Measurements from ENCODE around the gene TEK.
"Not testable (repeated sequence)": the region's sequence is repeated elsewhere in the genome, so short reads cannot be mapped to it uniquely, and the experiment has no call there.

TEK gene

DNA sequence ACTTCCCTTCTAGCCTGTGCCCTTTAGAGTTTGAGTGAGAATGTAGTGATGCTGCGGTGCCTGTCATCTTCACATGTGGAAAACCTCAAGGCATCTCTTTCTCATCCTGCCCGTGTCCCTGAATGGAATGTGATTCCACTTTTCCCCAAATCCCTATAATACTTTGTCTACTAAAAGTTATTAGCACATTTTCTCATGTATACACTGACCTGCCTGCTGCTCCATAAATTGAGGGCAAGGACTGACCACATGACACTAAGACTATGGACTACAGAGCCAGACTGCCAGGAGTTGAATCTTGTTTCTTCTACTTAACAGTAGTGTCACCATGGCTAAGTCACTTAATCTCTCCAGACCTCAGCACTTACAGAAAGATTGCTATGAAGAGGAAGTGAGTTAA lies 93.0 kb downstream of the TEK start:
- H3K9me3 ChIP-seq (ENCODE audit: control insufficient read depth, insufficient read depth, low read length) = no peaks in the 10 kb centered on the region
- no peak overlapping the region for H3K9ac ChIP-seq (ENCODE audit: low read depth, low read length)
- H3K4me1 ChIP-seq (ENCODE audit: control insufficient read depth, insufficient read depth, low read length) = no peaks in the 10 kb centered on the region
- no peaks in the 10 kb centered on the region for H3K27me3 ChIP-seq (ENCODE audit: control insufficient read depth, insufficient read depth, low read length)
- H3K4me3 ChIP-seq (ENCODE audit: low read depth, low read length) = no peak overlapping the region
- no peaks in the 10 kb centered on the region for H3K36me3 ChIP-seq (ENCODE audit: control insufficient read depth, insufficient read depth, low read length)

DNA sequence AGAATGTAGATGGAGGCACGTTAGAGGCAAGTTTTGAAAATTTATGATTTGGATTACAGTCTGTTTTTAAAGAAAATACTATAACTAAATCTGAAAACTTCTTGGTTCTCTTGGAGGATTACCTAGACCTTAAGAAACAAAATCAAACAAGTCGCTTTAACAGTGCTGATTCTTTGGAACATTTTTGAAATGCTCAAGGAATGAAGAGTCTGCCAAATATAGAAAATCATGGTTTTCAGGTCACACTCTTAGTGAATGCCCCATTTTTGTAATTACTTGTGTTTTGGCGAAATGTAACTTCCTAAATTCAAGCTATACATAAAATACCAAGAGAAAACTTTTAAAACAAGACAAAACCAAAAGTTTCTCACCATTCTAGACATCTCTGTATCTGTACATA lies 94.8 kb downstream of the TEK start:
- no peak overlapping the region for H3K4me3 ChIP-seq (ENCODE audit: low read depth, low read length)
- H3K4me1 ChIP-seq (ENCODE audit: control insufficient read depth, insufficient read depth, low read length) = no peaks in the 10 kb centered on the region
- no peak overlapping the region for H3K9ac ChIP-seq (ENCODE audit: low read depth, low read length)
- H3K9me3 ChIP-seq (ENCODE audit: control insufficient read depth, insufficient read depth, low read length) = no peaks in the 10 kb centered on the region
- no peaks in the 10 kb centered on the region for H3K27me3 ChIP-seq (ENCODE audit: control insufficient read depth, insufficient read depth, low read length)
- no peaks in the 10 kb centered on the region for H3K36me3 ChIP-seq (ENCODE audit: control insufficient read depth, insufficient read depth, low read length)

DNA sequence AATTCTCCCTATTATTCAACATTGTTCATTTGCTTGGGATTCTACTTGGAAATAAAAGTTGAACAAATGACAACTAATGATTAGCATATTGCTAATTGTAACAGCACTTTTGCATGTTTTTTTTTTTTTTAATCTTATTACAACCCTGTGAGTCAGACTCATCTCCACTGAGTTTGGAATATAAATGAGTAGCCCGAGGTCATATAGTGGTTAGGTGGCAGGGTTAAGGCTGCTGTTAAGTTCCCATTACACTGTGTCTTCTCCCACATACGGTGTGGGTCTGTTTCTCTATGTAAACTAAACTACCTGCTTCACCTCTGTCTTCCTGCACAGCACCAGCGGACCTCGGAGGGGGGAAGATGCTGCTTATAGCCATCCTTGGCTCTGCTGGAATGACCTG lies 95.6 kb downstream of the TEK start:
- Histone ChIP-seq H3K4me3 (ENCODE audit: low read depth, low read length) (no peak overlapping the region), H3K9ac (ENCODE audit: low read depth, low read length) (no peak overlapping the region), H3K4me1 (ENCODE audit: control insufficient read depth, insufficient read depth, low read length) (no peaks in the 10 kb centered on the region), H3K9me3 (ENCODE audit: control insufficient read depth, insufficient read depth, low read length) (no peaks in the 10 kb centered on the region), H3K36me3 (ENCODE audit: control insufficient read depth, insufficient read depth, low read length) (no peaks in the 10 kb centered on the region), H3K27me3 (ENCODE audit: control insufficient read depth, insufficient read depth, low read length) (no peaks in the 10 kb centered on the region)

DNA sequence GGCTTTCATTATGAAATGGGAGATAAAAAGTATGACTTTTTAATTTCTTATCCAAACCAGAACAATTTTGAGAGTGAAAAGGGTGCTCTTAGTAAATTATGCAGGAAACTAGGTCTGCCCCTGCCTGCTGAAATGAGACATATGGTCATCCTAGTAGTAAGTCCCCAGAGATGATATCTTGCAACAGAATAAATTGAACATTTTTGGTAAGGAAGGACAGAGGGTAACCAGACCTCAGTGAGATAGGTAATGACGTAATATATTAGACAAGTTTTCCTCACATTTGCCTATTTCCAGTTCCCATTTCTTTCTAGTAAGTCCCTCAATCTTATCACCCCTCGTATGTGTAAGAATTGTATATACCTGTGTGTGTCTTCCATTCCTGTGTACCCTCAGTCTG lies 96.2 kb downstream of the TEK start:
- H3K9me3 ChIP-seq (ENCODE audit: control insufficient read depth, insufficient read depth, low read length) = no peaks in the 10 kb centered on the region
- no peaks in the 10 kb centered on the region for H3K36me3 ChIP-seq (ENCODE audit: control insufficient read depth, insufficient read depth, low read length)
- H3K4me1 ChIP-seq (ENCODE audit: control insufficient read depth, insufficient read depth, low read length) = no peaks in the 10 kb centered on the region
- no peak overlapping the region for H3K9ac ChIP-seq (ENCODE audit: low read depth, low read length)
- no peak overlapping the region for H3K4me3 ChIP-seq (ENCODE audit: low read depth, low read length)
- H3K27me3 ChIP-seq (ENCODE audit: control insufficient read depth, insufficient read depth, low read length) = no peaks in the 10 kb centered on the region

DNA sequence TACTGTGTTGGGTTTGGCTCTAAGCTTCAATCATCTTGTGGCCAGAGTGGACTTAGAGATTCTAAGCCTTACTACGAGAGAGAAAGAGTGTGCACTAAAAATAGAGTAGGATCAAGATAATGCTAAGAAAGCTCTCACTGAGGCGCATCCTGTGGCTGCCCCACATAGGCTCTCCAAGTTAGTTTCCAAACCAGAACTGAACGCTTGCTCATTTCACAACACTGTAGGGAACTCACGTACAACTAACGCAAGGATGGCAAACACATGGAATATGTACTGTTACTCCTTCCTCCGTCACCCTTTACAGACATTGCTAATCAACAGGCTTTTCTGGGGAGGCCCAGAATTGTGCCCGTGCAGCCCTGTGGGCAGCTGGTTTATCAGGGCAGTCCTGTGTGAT lies 97.0 kb downstream of the TEK start:
- no peaks in the 10 kb centered on the region for H3K9me3 ChIP-seq (ENCODE audit: control insufficient read depth, insufficient read depth, low read length)
- no peak overlapping the region for H3K9ac ChIP-seq (ENCODE audit: low read depth, low read length)
- H3K4me1 ChIP-seq (ENCODE audit: control insufficient read depth, insufficient read depth, low read length) = no peaks in the 10 kb centered on the region
- no peaks in the 10 kb centered on the region for H3K27me3 ChIP-seq (ENCODE audit: control insufficient read depth, insufficient read depth, low read length)
- no peak overlapping the region for H3K4me3 ChIP-seq (ENCODE audit: low read depth, low read length)
- H3K36me3 ChIP-seq (ENCODE audit: control insufficient read depth, insufficient read depth, low read length) = no peaks in the 10 kb centered on the region

DNA sequence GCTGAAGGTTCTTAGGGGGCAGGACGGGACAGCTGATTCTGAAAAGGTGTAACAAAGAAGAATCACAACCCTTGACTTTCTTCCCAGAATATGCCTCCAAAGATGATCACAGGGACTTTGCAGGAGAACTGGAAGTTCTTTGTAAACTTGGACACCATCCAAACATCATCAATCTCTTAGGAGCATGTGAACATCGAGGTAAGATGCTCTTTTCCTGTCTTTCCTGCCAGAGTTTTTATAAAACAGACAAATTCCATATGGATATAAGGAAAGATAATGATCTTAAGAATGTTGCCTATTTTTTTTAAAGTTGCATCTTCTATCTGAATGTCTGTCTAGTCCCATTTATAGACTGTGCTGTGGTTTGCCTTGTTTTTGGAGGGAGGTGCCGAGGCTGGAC lies 100.0 kb downstream of the TEK start:
- H3K4me3 ChIP-seq (ENCODE audit: low read depth, low read length) = no peak overlapping the region
- H3K27me3 ChIP-seq (ENCODE audit: control insufficient read depth, insufficient read depth, low read length) = no peaks in the 10 kb centered on the region
- H3K4me1 ChIP-seq (ENCODE audit: control insufficient read depth, insufficient read depth, low read length) = no peaks in the 10 kb centered on the region
- H3K9ac ChIP-seq (ENCODE audit: low read depth, low read length) = no peak overlapping the region
- no peaks in the 10 kb centered on the region for H3K9me3 ChIP-seq (ENCODE audit: control insufficient read depth, insufficient read depth, low read length)
- no peaks in the 10 kb centered on the region for H3K36me3 ChIP-seq (ENCODE audit: control insufficient read depth, insufficient read depth, low read length)

DNA sequence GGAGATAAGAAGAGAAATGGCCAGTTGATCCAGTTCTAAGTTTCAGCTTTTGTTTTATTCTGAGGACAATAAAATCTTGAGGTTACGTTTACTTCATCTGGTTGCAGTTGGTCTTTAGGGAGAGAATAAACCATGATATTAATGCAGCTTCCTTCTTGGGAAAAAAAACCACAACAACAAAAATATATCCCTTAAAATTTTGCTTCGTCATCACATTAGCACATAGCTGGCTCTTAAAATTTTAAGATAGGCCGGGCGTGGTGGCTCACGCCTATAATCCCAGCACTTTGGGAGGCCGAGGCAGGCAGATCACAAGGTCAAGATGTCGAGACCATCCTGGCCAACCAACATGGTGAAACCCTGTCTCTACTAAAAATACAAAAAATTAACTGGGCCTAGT lies 101.6 kb downstream of the TEK start:
- Histone ChIP-seq H3K27me3 (ENCODE audit: control insufficient read depth, insufficient read depth, low read length) (no peaks in the 10 kb centered on the region), H3K4me3 (ENCODE audit: low read depth, low read length) (no peak overlapping the region), H3K36me3 (ENCODE audit: control insufficient read depth, insufficient read depth, low read length) (no peaks in the 10 kb centered on the region), H3K9me3 (ENCODE audit: control insufficient read depth, insufficient read depth, low read length) (no peaks in the 10 kb centered on the region), H3K9ac (ENCODE audit: low read depth, low read length) (no peak overlapping the region), H3K4me1 (ENCODE audit: control insufficient read depth, insufficient read depth, low read length) (no peaks in the 10 kb centered on the region)

DNA sequence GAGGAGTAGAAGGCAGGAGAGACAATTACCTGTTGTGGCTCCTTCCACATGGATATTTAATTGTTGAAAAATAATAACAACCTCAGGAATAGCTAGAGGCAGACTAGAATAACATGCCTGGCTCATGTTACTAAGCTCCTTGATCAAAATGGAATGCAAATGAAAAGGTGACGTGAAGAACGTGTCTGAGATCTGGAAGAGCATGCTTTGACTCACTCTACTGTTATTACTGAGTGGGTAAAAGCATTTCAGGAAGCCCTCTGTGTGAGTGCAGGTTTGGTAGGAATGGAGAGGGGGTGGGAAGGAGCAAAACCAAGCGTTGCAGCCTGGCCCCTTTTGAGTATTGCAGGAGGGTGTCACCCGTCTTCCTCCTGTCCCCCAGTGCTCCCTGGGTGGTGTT lies 103.2 kb downstream of the TEK start:
- H3K4me1 ChIP-seq (ENCODE audit: control insufficient read depth, insufficient read depth, low read length) = no peaks in the 10 kb centered on the region
- H3K27me3 ChIP-seq (ENCODE audit: control insufficient read depth, insufficient read depth, low read length) = no peaks in the 10 kb centered on the region
- no peak overlapping the region for H3K9ac ChIP-seq (ENCODE audit: low read depth, low read length)
- no peak overlapping the region for H3K4me3 ChIP-seq (ENCODE audit: low read depth, low read length)
- H3K9me3 ChIP-seq (ENCODE audit: control insufficient read depth, insufficient read depth, low read length) = no peaks in the 10 kb centered on the region
- no peaks in the 10 kb centered on the region for H3K36me3 ChIP-seq (ENCODE audit: control insufficient read depth, insufficient read depth, low read length)

DNA sequence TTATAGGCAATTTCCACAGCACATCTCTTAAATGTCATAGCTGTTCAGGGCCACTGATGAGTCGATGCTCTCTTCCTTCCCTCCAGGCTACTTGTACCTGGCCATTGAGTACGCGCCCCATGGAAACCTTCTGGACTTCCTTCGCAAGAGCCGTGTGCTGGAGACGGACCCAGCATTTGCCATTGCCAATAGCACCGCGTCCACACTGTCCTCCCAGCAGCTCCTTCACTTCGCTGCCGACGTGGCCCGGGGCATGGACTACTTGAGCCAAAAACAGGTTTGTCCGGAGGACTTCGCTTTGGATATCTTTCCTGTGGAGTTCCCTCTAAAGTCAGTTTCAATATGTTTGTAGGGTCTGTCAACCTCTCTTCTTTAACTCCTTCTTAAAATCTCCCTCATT lies 103.6 kb downstream of the TEK start:
- Histone ChIP-seq H3K4me3 (ENCODE audit: low read depth, low read length) (no peak overlapping the region), H3K36me3 (ENCODE audit: control insufficient read depth, insufficient read depth, low read length) (no peaks in the 10 kb centered on the region), H3K9ac (ENCODE audit: low read depth, low read length) (no peak overlapping the region), H3K27me3 (ENCODE audit: control insufficient read depth, insufficient read depth, low read length) (no peaks in the 10 kb centered on the region), H3K9me3 (ENCODE audit: control insufficient read depth, insufficient read depth, low read length) (no peaks in the 10 kb centered on the region), H3K4me1 (ENCODE audit: control insufficient read depth, insufficient read depth, low read length) (no peaks in the 10 kb centered on the region)

DNA sequence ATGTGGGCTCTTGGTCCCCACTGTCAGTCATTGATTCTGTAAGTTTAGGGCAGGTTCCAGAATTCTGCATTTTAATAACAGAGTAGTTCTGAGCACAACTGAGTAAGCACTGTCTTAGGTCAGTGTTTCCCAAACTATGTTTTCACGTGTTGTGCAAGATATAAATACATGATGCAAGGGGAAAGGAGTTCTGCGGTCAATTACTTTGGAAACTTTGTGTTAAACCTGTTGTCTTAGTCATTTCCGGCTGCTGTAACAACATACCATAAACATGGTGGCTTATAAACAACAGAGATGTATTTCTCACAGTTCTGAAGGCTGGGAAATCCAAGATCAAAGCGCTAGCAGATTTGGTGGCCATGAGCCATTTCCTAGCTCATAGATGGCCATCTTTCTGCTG lies 118.2 kb downstream of the TEK start:
- no peak overlapping the region for H3K4me3 ChIP-seq (ENCODE audit: low read depth, low read length)
- H3K9me3 ChIP-seq (ENCODE audit: control insufficient read depth, insufficient read depth, low read length) = no peaks in the 10 kb centered on the region
- no peak overlapping the region for H3K9ac ChIP-seq (ENCODE audit: low read depth, low read length)
- H3K27me3 ChIP-seq (ENCODE audit: control insufficient read depth, insufficient read depth, low read length) = no peaks in the 10 kb centered on the region
- H3K36me3 ChIP-seq (ENCODE audit: control insufficient read depth, insufficient read depth, low read length) = no peaks in the 10 kb centered on the region
- H3K4me1 ChIP-seq (ENCODE audit: control insufficient read depth, insufficient read depth, low read length) = no peaks in the 10 kb centered on the region

DNA sequence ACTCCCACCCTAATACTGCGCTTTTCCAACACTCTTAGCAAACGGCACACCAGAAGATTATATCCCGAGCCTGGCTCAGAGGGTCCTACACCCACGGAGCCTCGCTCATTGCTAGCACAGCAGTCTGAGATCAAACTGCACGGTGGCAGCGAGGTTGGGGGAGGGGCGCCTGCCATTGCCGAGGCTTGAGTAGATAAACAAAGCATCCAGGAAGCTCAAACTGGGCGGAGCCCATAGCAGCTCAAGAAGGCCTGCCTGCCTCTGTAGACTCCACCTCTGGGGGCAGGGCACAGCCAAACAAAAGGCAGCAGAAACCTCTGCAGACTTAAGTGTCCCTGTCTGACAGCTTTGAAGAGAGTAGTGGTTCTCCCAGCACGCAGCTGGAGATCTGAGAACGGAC lies 130.6 kb downstream of the TEK start:
- H3K4me1 ChIP-seq (ENCODE audit: control insufficient read depth, insufficient read depth, low read length); H3K4me3 ChIP-seq (ENCODE audit: low read depth, low read length); H3K27me3 ChIP-seq (ENCODE audit: control insufficient read depth, insufficient read depth, low read length): not testable (repeated sequence)

DNA sequence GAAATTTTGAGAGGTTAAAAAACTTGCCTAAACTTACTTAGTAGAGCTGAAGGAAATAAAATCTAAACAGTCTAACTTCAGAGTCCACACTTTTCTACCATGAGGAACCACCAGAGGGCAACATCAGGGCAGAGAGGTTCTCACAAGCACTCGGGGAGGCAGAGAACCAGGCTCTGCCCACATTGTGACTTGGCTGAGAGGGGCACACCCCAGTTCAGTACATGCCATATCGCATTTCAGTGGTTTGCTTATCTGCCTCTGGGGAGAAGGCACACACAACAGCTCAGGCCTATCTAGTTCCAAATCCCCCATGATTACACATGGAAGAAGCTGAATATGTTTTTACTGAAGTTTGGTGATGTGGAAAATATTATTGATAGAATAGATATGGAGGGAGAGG lies 138.7 kb downstream of the TEK start:
- H3K4me3 ChIP-seq (ENCODE audit: low read depth, low read length) = no peak overlapping the region
- H3K9ac ChIP-seq (ENCODE audit: low read depth, low read length) = no peak overlapping the region
- H3K27me3 ChIP-seq (ENCODE audit: control insufficient read depth, insufficient read depth, low read length) = no peaks in the 10 kb centered on the region
- H3K36me3 ChIP-seq (ENCODE audit: control insufficient read depth, insufficient read depth, low read length) = no peaks in the 10 kb centered on the region
- no peaks in the 10 kb centered on the region for H3K9me3 ChIP-seq (ENCODE audit: control insufficient read depth, insufficient read depth, low read length)
- no peaks in the 10 kb centered on the region for H3K4me1 ChIP-seq (ENCODE audit: control insufficient read depth, insufficient read depth, low read length)

More for the DNA sequence above, 130.6 kb downstream of the TEK start:
- H3K9me3 ChIP-seq (ENCODE audit: control insufficient read depth, insufficient read depth, low read length); H3K36me3 ChIP-seq (ENCODE audit: control insufficient read depth, insufficient read depth, low read length); H3K9ac ChIP-seq (ENCODE audit: low read depth, low read length): not testable (repeated sequence)

DNA sequence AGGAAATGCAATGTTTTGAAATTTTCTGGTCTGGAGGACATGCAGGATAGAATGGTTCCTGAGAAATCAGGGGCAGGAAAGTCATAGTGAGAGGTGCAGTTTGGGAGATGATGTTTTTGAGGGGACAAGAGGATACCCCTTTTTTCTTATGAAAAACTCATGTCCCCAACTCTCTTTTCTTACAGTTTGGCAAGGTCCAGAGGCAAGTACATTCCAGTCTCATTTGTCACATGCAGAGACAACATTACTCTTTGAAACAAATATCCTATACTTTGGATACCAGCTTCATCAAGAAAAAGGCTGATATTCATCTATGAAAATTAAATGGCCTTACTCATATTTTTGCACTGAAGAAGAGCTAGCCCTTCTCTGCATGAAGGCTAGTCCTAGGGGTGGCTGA lies 139.7 kb downstream of the TEK start:
- H3K27me3 ChIP-seq (ENCODE audit: control insufficient read depth, insufficient read depth, low read length) = no peaks in the 10 kb centered on the region
- H3K9ac ChIP-seq (ENCODE audit: low read depth, low read length) = no peak overlapping the region
- H3K9me3 ChIP-seq (ENCODE audit: control insufficient read depth, insufficient read depth, low read length) = no peaks in the 10 kb centered on the region
- H3K4me3 ChIP-seq (ENCODE audit: low read depth, low read length) = no peak overlapping the region
- no peaks in the 10 kb centered on the region for H3K4me1 ChIP-seq (ENCODE audit: control insufficient read depth, insufficient read depth, low read length)
- H3K36me3 ChIP-seq (ENCODE audit: control insufficient read depth, insufficient read depth, low read length) = no peaks in the 10 kb centered on the region
